Epithelial cell of esophagus (primary cell): ENCODE data around the gene COL17A1.

Source experiments
- DNase-seq: peaks from one replicate; pipeline ENCODE4 v3.0.0; 2010; ENCODE audit warnings: low read depth
- H3K4me3 ChIP-seq: 2 replicates; pipeline ENCODE4 v1.5.1; 2011; ENCODE audit warnings: mild to moderate bottlenecking, low read length, control low read depth
- CTCF ChIP-seq: IDR thresholded peaks from 2 replicates; pipeline ENCODE4 v1.5.1; 2011; ENCODE audit warnings: low read depth, mild to moderate bottlenecking, low read length, control low read depth, inconsistent platforms; ENCODE audit not compliant: insufficient read depth; ENCODE audit errors: missing control alignments

COL17A1 gene

GRCh38 chr10:104085801-104086400, at the start of gene COL17A1:
TSS of gene COL17A1 (minus strand) at chr10:104085880. CDS start at chr10:104080673, 5,207 bp downstream.
- peak within 1 kb of the TSS; percentile 83 for H3K4me3 ChIP-seq
- no peak for TF ChIP-seq CTCF
- peak; percentile 84 for DNase-seq

DNA sequence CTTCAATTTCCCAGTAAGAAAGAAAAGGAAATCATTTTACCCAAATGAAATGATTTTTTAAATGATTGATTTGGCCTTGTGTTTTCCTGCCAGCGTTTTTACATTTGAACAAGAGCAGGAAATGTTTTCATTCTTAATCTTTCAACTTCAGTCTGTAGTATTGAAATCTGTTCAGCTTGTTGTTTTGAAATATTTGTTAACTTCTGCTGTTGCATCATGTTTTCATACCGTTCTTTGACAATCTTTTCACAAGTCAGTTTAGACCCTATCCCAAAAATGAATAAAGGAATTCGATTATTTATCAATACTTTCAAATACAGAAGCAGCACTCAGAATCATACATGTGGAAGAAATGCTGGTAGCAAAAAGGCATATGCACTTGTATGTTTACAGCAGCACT, 44.4 kb upstream of the COL17A1 start:
- H3K4me3 ChIP-seq, result no peak overlapping the region
- DNase-seq, result no peak
- no peak for TF ChIP-seq CTCF

DNA sequence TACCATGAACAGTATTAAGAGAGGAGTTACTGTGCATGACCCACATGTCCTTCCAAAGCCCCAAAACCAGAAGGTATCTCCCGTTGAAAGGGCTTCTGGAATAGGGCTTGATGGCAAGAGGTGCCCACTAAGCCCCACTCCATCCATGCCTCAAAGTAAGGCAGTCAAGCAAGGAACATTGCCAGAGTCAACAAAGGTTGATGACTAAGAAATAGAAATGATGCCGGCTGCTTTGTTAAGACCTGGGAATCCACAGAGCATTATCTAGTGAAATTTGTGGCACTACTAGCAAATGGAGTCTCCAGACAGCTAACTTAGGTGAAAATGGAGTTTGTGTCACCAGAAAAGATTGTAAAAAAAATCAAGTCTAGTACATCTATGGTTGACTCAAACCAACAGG, 42.5 kb upstream of the COL17A1 start:
- DNase-seq, result peak; percentile 60
- H3K4me3 ChIP-seq, result no peak overlapping the region
- no peak for TF ChIP-seq CTCF

GRCh38 chr10:104127411-104127810, 41.7 kb upstream of the COL17A1 start:
- TF ChIP-seq CTCF, result no peak
- no peak overlapping the region for H3K4me3 ChIP-seq
- no peak for DNase-seq

DNA sequence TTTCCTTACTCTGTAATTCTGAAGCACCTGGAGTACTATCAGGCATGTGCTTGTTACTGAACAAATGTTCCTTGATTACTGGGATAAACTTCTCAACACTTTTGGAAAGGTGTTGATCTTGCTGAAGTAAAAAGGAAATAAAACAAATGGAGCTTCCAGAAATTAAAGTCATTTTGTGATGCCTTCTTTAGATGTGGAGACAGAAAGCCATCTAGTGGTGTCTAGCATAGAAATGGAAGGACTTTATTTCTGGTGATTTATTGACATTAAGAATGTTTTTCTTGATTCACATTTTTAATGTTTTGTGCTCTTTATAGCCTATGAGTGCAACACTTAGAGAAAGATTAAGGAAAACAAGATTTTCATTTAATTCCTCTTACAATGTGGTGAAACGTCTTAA, 37.7 kb upstream of the COL17A1 start:
- no peak overlapping the region for H3K4me3 ChIP-seq
- peak; percentile 38 for DNase-seq
- peak; percentile 47 for TF ChIP-seq CTCF

- DNase-seq, result peak; percentile 8
- no peak for TF ChIP-seq CTCF
Observed at GRCh38 chr10:104122225-104123107, 36.8 kb upstream of the COL17A1 start.

More at GRCh38 chr10:104122225-104123107, 36.8 kb upstream of the COL17A1 start:
- H3K4me3 ChIP-seq, result peak overlapping the region; percentile 77
